22Rv1 (cell line): ENCODE data around the gene DRAXIN.

Experiments
- H3K27ac ChIP-seq: fragments of 450-650 bp; 2 replicates; pipeline ENCODE4 v1.5.1; 2017
- ZFX ChIP-seq: fragments of 450-650 bp; IDR thresholded peaks from 2 replicates; pipeline ENCODE4 v1.6.1; 2017; ENCODE audit warnings: antibody characterized with exemption, borderline replicate concordance
- TF ChIP-seq, protein P1 (sequence below): fragments of 450-650 bp; IDR thresholded peaks from 2 replicates; pipeline ENCODE4 v1.5.1; 2017; ENCODE audit warnings: mild to moderate bottlenecking

The DRAXIN gene

DNA sequence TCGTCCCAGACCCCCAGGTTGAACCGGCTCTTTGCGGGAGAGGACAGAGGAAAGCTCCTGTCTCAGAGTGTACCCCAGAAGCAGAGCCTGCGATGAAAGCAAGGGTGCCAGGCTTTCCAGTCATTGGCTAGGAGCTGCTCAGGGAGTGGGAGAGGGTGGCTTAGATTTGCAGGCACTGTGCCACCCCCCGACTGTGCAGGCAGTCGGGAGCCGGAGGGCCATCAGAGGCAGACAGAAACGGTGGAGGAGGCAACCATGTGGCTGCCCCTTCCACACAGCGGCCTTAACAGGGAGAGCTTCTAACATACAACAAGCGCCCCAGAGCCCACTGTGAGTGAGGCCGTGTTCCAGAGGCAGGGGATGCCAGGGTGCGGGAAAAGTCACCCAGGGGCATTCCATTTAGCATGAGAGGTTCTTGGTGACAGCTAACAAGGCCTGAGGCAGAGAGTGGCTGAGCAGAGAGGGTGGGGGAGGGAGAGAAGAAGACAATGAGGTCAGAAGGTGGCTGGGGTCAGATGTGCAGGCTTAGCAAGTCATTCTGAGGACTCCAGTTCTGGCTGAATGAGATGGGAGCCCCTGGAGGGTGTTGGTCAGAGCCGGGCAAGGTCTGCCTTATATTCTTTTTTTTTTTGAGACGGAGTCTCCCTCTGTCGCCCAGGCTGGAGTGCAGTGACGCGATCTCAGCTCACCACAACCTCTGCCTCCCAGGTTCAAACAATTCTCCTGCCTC is 61.0 kb downstream of the DRAXIN start:
- no peak overlapping the region for H3K27ac ChIP-seq
- TF ChIP-seq ZFX, result no peak
- TF ChIP-seq, protein P1, sequence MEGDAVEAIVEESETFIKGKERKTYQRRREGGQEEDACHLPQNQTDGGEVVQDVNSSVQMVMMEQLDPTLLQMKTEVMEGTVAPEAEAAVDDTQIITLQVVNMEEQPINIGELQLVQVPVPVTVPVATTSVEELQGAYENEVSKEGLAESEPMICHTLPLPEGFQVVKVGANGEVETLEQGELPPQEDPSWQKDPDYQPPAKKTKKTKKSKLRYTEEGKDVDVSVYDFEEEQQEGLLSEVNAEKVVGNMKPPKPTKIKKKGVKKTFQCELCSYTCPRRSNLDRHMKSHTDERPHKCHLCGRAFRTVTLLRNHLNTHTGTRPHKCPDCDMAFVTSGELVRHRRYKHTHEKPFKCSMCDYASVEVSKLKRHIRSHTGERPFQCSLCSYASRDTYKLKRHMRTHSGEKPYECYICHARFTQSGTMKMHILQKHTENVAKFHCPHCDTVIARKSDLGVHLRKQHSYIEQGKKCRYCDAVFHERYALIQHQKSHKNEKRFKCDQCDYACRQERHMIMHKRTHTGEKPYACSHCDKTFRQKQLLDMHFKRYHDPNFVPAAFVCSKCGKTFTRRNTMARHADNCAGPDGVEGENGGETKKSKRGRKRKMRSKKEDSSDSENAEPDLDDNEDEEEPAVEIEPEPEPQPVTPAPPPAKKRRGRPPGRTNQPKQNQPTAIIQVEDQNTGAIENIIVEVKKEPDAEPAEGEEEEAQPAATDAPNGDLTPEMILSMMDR, result no peak

DNA sequence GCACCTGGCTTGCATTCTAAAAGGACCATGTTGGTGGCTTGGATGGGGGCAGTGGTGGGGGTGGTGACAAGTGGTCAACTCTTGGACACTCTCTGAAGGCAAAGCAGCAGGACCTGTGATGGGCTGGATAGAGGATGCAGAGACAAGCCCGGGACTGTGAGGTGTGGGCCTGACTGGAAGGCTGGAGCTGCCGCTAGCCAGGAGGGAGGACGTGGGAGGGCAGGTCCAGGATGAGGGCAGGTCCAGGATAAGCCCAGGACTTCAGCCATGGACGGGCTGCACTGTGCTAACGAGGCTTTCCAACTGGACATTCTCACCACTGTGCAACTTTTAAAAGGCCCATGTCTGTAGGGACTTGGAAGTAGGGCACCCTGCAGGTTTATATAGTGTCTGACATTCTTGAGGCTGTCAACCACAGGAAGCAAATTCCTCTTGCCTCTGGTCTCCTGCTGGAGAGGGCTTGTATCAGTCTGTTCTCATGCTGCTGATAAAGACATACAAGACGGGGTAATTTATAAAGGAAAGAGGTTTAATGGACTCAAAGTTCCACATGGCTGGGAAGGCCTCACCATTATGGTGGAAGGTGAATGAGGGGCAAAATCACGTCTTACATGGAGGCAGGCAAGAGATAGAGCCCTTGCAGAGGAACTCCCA is 62.2 kb downstream of the DRAXIN start:
- TF ChIP-seq ZFX, result no peak
- TF ChIP-seq, protein P1, result no peak
- no peak overlapping the region for H3K27ac ChIP-seq

DNA sequence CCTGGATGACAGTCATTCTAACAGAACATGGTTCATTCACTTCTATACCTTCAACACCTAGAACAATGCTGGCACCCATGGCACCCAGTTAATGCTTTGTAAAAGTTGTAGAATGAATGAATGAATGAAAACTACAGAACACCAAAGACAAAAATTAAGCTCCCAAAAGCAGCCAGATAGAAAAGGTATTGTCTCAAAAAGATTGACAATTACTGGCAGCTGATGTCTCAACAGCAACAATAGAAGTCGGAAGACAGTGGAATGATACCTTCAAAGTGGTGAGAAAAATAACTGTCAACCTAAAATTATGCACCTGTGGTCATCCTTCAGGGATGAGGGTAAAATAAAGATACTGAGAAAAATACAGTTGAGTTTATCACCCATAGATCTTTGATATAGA is 65.5 kb downstream of the DRAXIN start:
- H3K27ac ChIP-seq, result no peak overlapping the region
- TF ChIP-seq, protein P1, result no peak
- TF ChIP-seq ZFX, result no peak

DNA sequence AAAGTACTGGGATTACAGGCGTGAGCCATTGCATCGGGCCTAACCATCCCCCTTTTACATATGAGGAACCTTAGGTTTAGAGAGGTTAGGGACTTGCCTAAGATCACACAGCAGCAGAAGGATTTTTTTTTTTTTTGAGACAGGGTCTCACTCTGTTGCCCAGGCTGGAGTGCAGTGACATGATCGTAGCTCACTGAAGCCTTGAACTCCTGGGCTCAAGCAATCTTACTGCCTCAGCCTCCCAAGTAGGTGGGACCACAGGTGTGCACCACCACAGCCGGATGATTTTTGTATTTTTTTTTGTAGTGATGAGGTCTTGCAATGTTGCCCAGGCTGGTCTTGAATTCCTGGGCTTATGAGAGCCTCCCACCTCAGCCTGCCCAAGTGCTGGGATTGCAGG is 68.3 kb downstream of the DRAXIN start:
- no peak overlapping the region for H3K27ac ChIP-seq
- TF ChIP-seq, protein P1, result no peak
- no peak for TF ChIP-seq ZFX

DNA sequence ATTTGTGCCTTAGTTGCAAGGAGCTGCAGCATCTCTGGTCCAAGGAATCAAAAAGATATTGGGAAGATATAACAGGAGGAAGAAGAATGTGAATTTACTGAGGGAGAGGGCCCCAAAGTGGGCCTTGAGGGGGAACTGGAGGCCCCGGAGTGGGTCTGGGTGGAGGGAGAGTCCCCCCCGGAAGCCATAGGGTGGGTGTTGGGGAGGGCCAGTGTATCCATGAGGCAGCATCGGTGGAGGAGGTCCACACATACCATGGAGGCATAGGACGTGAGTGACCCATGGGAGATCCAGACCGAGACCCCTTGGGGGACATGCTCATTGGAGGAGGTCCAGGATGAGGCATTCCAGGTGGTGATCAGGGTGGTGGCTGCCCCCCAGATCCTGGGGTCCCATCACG is 69.8 kb downstream of the DRAXIN start:
- TF ChIP-seq ZFX, result no peak
- TF ChIP-seq, protein P1, result no peak
- H3K27ac ChIP-seq, result no peak overlapping the region

DNA sequence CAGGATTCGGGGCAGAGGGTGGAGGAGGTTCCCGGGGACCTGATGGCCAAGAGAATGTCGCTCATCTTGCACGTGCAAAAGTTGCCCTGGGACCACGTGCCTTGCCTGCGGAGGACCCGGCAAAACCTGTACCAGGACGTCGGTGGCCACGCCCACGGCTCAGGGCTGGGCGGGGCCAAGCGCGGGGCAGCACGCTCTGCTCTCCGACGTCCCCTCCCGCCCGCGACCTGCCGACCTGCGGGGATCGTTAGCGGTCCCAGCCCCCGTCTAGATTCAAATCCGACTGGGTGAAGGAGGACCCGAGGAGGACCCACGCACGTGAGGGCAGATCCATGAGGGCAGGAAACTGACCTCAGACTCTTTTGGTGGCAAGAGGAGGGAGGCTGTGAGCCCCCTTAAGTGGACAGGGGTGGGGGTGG is 70.5 kb downstream of the DRAXIN start, which contains the start of gene C1orf167:
Gene C1orf167 (plus strand): TSS at position 206 of the 419 bp plus-strand sequence. CDS start 2,208 bp downstream, outside the sequence.
- TF ChIP-seq ZFX, result no peak
- TF ChIP-seq, protein P1, result no peak

DNA sequence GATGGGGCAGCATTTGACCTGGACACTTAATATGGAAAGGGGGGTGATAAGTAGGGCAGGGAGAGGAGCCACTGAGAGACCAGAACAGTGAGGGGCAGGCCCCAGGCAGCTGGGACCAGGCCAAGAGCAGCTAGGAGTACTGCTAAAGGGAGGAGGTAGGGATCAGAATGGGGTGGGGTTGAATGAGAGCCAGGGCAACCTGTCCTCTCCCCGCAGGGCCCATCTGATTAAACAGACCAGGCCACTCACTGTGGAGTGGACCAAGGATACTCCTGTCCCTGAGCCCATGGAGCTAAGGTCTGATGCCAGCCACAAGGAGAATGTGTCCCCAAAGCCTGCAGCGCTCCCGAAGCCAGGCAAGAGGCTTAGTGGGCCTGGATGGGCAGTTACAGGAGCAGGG is 72.6 kb downstream of the DRAXIN start:
- no peak for TF ChIP-seq ZFX
- TF ChIP-seq, protein P1, result no peak
- H3K27ac ChIP-seq, result no peak overlapping the region

More for the DNA sequence above, 70.5 kb downstream of the DRAXIN start, which contains the start of gene C1orf167:
- no peak within 1 kb of the TSS for H3K27ac ChIP-seq
